Cardiac muscle cell (in vitro differentiated cells and primary cell): ENCODE data around the gene ANKRD12. TPM values are rescaled to one million over a fixed set of nuclear protein-coding genes. Genes with fewer than 3 reads are reported as not detected.

ENCODE experiments used
- DNase-seq, 2 donors: peaks; one replicate each; pipeline versions ENCODE4 v3.0.0 to v3.0.0-alpha.2; 2010 to 2017; ENCODE audit warnings: low read depth in 1 of 2, low spot score in 1 of 2
- H3K27ac ChIP-seq: fragments of 200-600 bp; sonication (generic); 2 replicates; pipeline ENCODE4 v1.5.1; 2016
- H3K27me3 ChIP-seq: fragments of 200-600 bp; sonication (generic); 2 replicates; pipeline ENCODE4 v1.6.0; 2016; ENCODE audit warnings: control low read depth
- H3K36me3 ChIP-seq: fragments of 200-600 bp; sonication (generic); 2 replicates; pipeline ENCODE4 v1.5.1; 2016; ENCODE audit warnings: control low read depth
- H3K4me1 ChIP-seq: fragments of 200-600 bp; sonication (generic); 2 replicates; pipeline ENCODE4 v1.8.1; 2017; ENCODE audit warnings: low read depth, mild to moderate bottlenecking, mixed run types
- H3K4me3 ChIP-seq: fragments of 200-600 bp; sonication (generic); 2 replicates; pipeline ENCODE4 v1.5.1; 2016; ENCODE audit warnings: mild to moderate bottlenecking
- H3K9me3 ChIP-seq: fragments of 200-600 bp; sonication (generic); 2 replicates; pipeline ENCODE4 v1.5.1; 2017; ENCODE audit warnings: low read depth, mild to moderate bottlenecking, control low read depth
- CTCF ChIP-seq: IDR thresholded peaks from 2 replicates; pipeline ENCODE4 v1.5.1; 2012; ENCODE audit warnings: low read depth, mild to moderate bottlenecking, low read length
- polyA plus RNA-seq: library from polyadenylated mRNA; unstranded; fragments of >200 nt; fragmentation: Nextera tagmentation; extraction: Ambion mirVana; gene quantifications from 2 replicates; pipeline ENCODE4 v1.2.1, GENCODE V29; 2016
- total RNA-seq: library from RNA; depleted of rRNA; stranded (reverse); fragments of >200 nt; gene quantifications from 2 replicates; pipeline ENCODE4 v1.2.3, GENCODE V29; 2016

The ANKRD12 gene
- total and polyA plus RNA-seq, 2 experiments from 2014 or later, result 21.5 to 88.8 TPM

GRCh38 chr18:9104244-9104901 lies 32.2 kb upstream of the ANKRD12 start:
- Histone ChIP-seq H3K36me3 (no peaks in the 10 kb centered on the region), H3K27me3 (no peaks in the 10 kb centered on the region), H3K4me3 (peak overlapping the region; percentile 64), H3K4me1 (peaks cover 45% of the 10 kb centered on the region), H3K27ac (peak overlapping the region; percentile 98), H3K9me3 (no peaks in the 10 kb centered on the region)
- no peak for TF ChIP-seq CTCF
- no peak for DNase-seq

GRCh38 chr18:9105420-9105819 lies 31.2 kb upstream of the ANKRD12 start:
- H3K27me3 ChIP-seq, result no peaks in the 10 kb centered on the region
- DNase-seq, result no peak
- no peaks in the 10 kb centered on the region for H3K9me3 ChIP-seq
- no peaks in the 10 kb centered on the region for H3K36me3 ChIP-seq
- peak overlapping the region; percentile 63 for H3K27ac ChIP-seq
- no peak for TF ChIP-seq CTCF
- H3K4me3 ChIP-seq, result peak overlapping the region; percentile 64
- peaks cover 55% of the 10 kb centered on the region for H3K4me1 ChIP-seq

GRCh38 chr18:9106094-9106493 lies 30.5 kb upstream of the ANKRD12 start:
- H3K4me3 ChIP-seq, result no peak overlapping the region

GRCh38 chr18:9106800-9107584 lies 29.6 kb upstream of the ANKRD12 start:
- Histone ChIP-seq H3K4me3 (no peak overlapping the region), H3K36me3 (no peaks in the 10 kb centered on the region), H3K4me1 (peaks cover 51% of the 10 kb centered on the region), H3K27me3 (no peaks in the 10 kb centered on the region), H3K9me3 (no peaks in the 10 kb centered on the region), H3K27ac (peak overlapping the region; percentile 63)
- DNase-seq, result no peak
- no peak for TF ChIP-seq CTCF

More at GRCh38 chr18:9106094-9106493, 30.5 kb upstream of the ANKRD12 start:
- Histone ChIP-seq H3K4me1 (peaks cover 55% of the 10 kb centered on the region), H3K9me3 (no peaks in the 10 kb centered on the region), H3K36me3 (no peaks in the 10 kb centered on the region), H3K27ac (peak overlapping the region; percentile 63), H3K27me3 (no peaks in the 10 kb centered on the region)
- no peak for DNase-seq
- no peak for TF ChIP-seq CTCF

- H3K36me3 ChIP-seq, result no peaks in the 10 kb centered on the region
- no peak for TF ChIP-seq CTCF
- no peak overlapping the region for H3K4me3 ChIP-seq
- peak overlapping the region; percentile 32 for H3K27ac ChIP-seq
- H3K27me3 ChIP-seq, result no peaks in the 10 kb centered on the region
- no peak for DNase-seq
- peaks cover 56% of the 10 kb centered on the region for H3K4me1 ChIP-seq
- no peaks in the 10 kb centered on the region for H3K9me3 ChIP-seq
Observed at GRCh38 chr18:9108911-9109310, 27.7 kb upstream of the ANKRD12 start.
